GM20000 (cell line): Measurements from ENCODE around the gene TACC2.
"Not testable (repeated sequence)": the region's sequence is repeated elsewhere in the genome, so short reads cannot be mapped to it uniquely, and the experiment has no call there.

ENCODE experiments used
- DNase-seq: peaks from one replicate; pipeline ENCODE4 v3.0.0; 2012; ENCODE audit warnings: low spot score
- CTCF ChIP-seq: IDR thresholded peaks from 2 replicates; pipeline ENCODE4 v1.5.1; 2012; ENCODE audit warnings: mild to moderate bottlenecking, control low read depth; ENCODE audit errors: extremely low read depth, missing control alignments

TACC2 gene

GRCh38 chr10:121990015-121990677 is 1.2 kb downstream of the TACC2 start:
- DNase-seq = no peak
- TF ChIP-seq CTCF = no peak

- DNase-seq = not testable (repeated sequence)
Observed at GRCh38 chr10:121991727-121992126, 2.8 kb downstream of the TACC2 start.

- DNase-seq = no peak
- no peak for TF ChIP-seq CTCF
Observed at GRCh38 chr10:121994429-121994941, 5.5 kb downstream of the TACC2 start.

GRCh38 chr10:121998462-121998861 is 9.5 kb downstream of the TACC2 start:
- no peak for TF ChIP-seq CTCF
- no peak for DNase-seq

GRCh38 chr10:121999301-121999700 is 10.3 kb downstream of the TACC2 start:
- DNase-seq = no peak
- no peak for TF ChIP-seq CTCF

- no peak for TF ChIP-seq CTCF
- no peak for DNase-seq
Observed at GRCh38 chr10:122001698-122002097, 12.7 kb downstream of the TACC2 start.

GRCh38 chr10:122007415-122007814 is 18.5 kb downstream of the TACC2 start:
- no peak for DNase-seq
- TF ChIP-seq CTCF = no peak
